ENCODE data around the gene LDLRAD2.

- TF ChIP-seq NFRKB (IDR thresholded peaks at IDR 0.05) (no peak), ZNF384 (IDR thresholded peaks at IDR 0.05) (no peak), SP1 (IDR thresholded peaks at IDR 0.05) (no peak), ELF4 (IDR thresholded peaks at IDR 0.05) (no peak), ARNT (IDR thresholded peaks at IDR 0.05) (no peak), FOXA1 (IDR thresholded peaks at IDR 0.05) (no peak), TARDBP (IDR thresholded peaks at IDR 0.05) (no peak), SUZ12 (IDR thresholded peaks at IDR 0.05) (no peak)
Measured at GRCh38 chr1:21804536-21804935, 7.5 kb upstream of the LDLRAD2 start.
